SK-N-SH treated with all-trans-retinoic acid at 6 μM for 48 hours (cell line): Measurements from ENCODE around the gene CCN5.

Experiments
- ATAC-seq: fragments of 200-7000 bp; cut with Tn5 transposase; 3 replicates; pipeline ENCODE4 v1.9.1; 2020; ENCODE audit warnings: mild to moderate bottlenecking, moderate library complexity
- ARNTL ChIP-seq: fragments of 450-650 bp; formaldehyde crosslinking; IDR thresholded peaks from 2 replicates; pipeline ENCODE4 v1.5.0; 2020; ENCODE audit warnings: low read depth, mild to moderate bottlenecking, moderate library complexity, borderline replicate concordance
- CREB5 ChIP-seq: fragments of 250-450 bp; sonication (Bioruptor Pico); IDR thresholded peaks from 2 replicates; pipeline ENCODE4 v1.5.1; 2020; ENCODE audit warnings: low read depth, mild to moderate bottlenecking, moderate library complexity
- CSDC2 ChIP-seq: fragments of 250-450 bp; sonication (Bioruptor Pico); IDR thresholded peaks from 2 replicates; pipeline ENCODE4 v1.5.0; 2020; ENCODE audit warnings: mild to moderate bottlenecking, moderate library complexity
- ESRRG ChIP-seq: fragments of 250-450 bp; sonication (Bioruptor Pico); IDR thresholded peaks from 2 replicates; pipeline ENCODE4 v1.6.1; 2021; ENCODE audit warnings: mild to moderate bottlenecking
- GLIS3 ChIP-seq: fragments of 250-450 bp; sonication (Bioruptor Pico); IDR thresholded peaks from 2 replicates; pipeline ENCODE4 v1.5.0; 2020; ENCODE audit warnings: mild to moderate bottlenecking, moderate library complexity
- ISL1 ChIP-seq: fragments of 250-450 bp; sonication (Bioruptor Pico); IDR thresholded peaks from 2 replicates; pipeline ENCODE4 v2.1.2; 2022; ENCODE audit warnings: mild to moderate bottlenecking, moderate library complexity
- PPARA ChIP-seq: fragments of 250-450 bp; sonication (Bioruptor Pico); IDR thresholded peaks from 2 replicates; pipeline ENCODE4 v1.5.0; 2020; ENCODE audit warnings: mild to moderate bottlenecking, borderline replicate concordance
- SNAI2 ChIP-seq: fragments of 250-450 bp; sonication (Bioruptor Pico); IDR thresholded peaks from 2 replicates; pipeline ENCODE4 v1.5.0; 2020; ENCODE audit warnings: mild to moderate bottlenecking, moderate library complexity
- TOX ChIP-seq: fragments of 250-450 bp; sonication (Bioruptor Pico); IDR thresholded peaks from 2 replicates; pipeline ENCODE4 v1.8.0; 2021; ENCODE audit warnings: mild to moderate bottlenecking, moderate library complexity, borderline replicate concordance
- ZC3H10 ChIP-seq: fragments of 250-450 bp; sonication (Bioruptor Pico); IDR thresholded peaks from 2 replicates; pipeline ENCODE4 v1.5.1; 2021; ENCODE audit warnings: mild to moderate bottlenecking, moderate library complexity
- ZFP3 ChIP-seq: fragments of 250-450 bp; sonication (Bioruptor Pico); IDR thresholded peaks from 2 replicates; pipeline ENCODE4 v1.5.0; 2020; ENCODE audit warnings: mild to moderate bottlenecking, moderate library complexity
- ZFP30 ChIP-seq: fragments of 450-650 bp; formaldehyde crosslinking; IDR thresholded peaks from 2 replicates; pipeline ENCODE4 v1.5.0; 2022; ENCODE audit warnings: mild to moderate bottlenecking, moderate library complexity
- ZNF70 ChIP-seq: fragments of 450-650 bp; formaldehyde crosslinking; IDR thresholded peaks from 2 replicates; pipeline ENCODE4 v1.5.0; 2020; ENCODE audit warnings: mild to moderate bottlenecking, moderate library complexity
- ZNF8 ChIP-seq: fragments of 450-650 bp; formaldehyde crosslinking; IDR thresholded peaks from 2 replicates; pipeline ENCODE4 v1.5.0; 2020; ENCODE audit warnings: mild to moderate bottlenecking, moderate library complexity
- TF ChIP-seq, protein P1 (sequence below): fragments of 250-450 bp; sonication (Bioruptor Pico); IDR thresholded peaks from 2 replicates; pipeline ENCODE4 v1.5.1; 2021; ENCODE audit warnings: mild to moderate bottlenecking, moderate library complexity
- TF ChIP-seq, protein P2 (sequence below): fragments of 250-450 bp; sonication (Bioruptor Pico); IDR thresholded peaks from 2 replicates; pipeline ENCODE4 v1.8.0; 2020; ENCODE audit warnings: mild to moderate bottlenecking, moderate library complexity, borderline replicate concordance
- TF ChIP-seq, protein P3 (sequence below): fragments of 250-450 bp; sonication (Bioruptor Pico); IDR thresholded peaks from 2 replicates; pipeline ENCODE4 v1.5.0; 2020; ENCODE audit warnings: mild to moderate bottlenecking, moderate library complexity
- TF ChIP-seq, protein P4 (sequence below): fragments of 250-450 bp; sonication (Bioruptor Pico); IDR thresholded peaks from 2 replicates; pipeline ENCODE4 v1.8.0; 2021; ENCODE audit warnings: low read depth, mild to moderate bottlenecking, moderate library complexity, borderline replicate concordance

Gene CCN5

GRCh38 chr20:44733341-44734069 is 18.3 kb downstream of the CCN5 start:
- TF ChIP-seq SNAI2 (CRISPR knock-in tag): peak; percentile 74; the same call in 1 of the 2 replicates
- TF ChIP-seq ZFP30 (CRISPR knock-in tag): no peak
- ATAC-seq: peak; percentile 61

DNA sequence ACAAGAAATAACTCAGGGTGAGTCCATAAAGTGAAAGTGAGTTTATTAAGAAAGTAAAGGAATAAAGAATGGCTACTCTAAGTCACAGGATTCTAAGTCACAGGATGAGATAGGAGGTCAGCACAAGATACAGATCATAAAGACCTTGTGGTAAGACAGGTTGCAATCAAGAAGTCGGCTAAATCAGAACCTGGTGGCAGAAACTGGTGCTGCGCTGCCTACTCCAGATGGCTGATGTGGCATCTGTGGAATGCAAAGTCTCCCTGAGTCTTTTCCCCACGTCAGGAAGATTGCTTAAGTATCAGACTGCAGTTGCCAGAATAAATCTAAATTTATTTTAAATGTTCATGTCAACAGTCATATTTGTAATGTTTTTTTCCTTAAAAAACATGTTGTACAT is 19.8 kb downstream of the CCN5 start:
- TF ChIP-seq, protein P1, sequence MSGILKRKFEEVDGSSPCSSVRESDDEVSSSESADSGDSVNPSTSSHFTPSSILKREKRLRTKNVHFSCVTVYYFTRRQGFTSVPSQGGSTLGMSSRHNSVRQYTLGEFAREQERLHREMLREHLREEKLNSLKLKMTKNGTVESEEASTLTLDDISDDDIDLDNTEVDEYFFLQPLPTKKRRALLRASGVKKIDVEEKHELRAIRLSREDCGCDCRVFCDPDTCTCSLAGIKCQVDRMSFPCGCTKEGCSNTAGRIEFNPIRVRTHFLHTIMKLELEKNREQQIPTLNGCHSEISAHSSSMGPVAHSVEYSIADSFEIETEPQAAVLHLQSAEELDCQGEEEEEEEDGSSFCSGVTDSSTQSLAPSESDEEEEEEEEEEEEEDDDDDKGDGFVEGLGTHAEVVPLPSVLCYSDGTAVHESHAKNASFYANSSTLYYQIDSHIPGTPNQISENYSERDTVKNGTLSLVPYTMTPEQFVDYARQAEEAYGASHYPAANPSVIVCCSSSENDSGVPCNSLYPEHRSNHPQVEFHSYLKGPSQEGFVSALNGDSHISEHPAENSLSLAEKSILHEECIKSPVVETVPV (CRISPR knock-in tag): no peak
- TF ChIP-seq, protein P2, sequence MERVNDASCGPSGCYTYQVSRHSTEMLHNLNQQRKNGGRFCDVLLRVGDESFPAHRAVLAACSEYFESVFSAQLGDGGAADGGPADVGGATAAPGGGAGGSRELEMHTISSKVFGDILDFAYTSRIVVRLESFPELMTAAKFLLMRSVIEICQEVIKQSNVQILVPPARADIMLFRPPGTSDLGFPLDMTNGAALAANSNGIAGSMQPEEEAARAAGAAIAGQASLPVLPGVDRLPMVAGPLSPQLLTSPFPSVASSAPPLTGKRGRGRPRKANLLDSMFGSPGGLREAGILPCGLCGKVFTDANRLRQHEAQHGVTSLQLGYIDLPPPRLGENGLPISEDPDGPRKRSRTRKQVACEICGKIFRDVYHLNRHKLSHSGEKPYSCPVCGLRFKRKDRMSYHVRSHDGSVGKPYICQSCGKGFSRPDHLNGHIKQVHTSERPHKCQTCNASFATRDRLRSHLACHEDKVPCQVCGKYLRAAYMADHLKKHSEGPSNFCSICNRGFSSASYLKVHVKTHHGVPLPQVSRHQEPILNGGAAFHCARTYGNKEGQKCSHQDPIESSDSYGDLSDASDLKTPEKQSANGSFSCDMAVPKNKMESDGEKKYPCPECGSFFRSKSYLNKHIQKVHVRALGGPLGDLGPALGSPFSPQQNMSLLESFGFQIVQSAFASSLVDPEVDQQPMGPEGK (CRISPR knock-in tag): peak; percentile 44; the same call in 1 of the 2 replicates
- TF ChIP-seq GLIS3 (CRISPR knock-in tag) (no peak), ZNF70 (CRISPR knock-in tag) (no peak), TOX (no peak), ZNF8 (CRISPR knock-in tag) (no peak), ZC3H10 (CRISPR knock-in tag) (no peak), ISL1 (peak; percentile 81), ZFP3 (CRISPR knock-in tag) (no peak), SNAI2 (CRISPR knock-in tag) (no peak), ESRRG (no peak)
- TF ChIP-seq, protein P3, sequence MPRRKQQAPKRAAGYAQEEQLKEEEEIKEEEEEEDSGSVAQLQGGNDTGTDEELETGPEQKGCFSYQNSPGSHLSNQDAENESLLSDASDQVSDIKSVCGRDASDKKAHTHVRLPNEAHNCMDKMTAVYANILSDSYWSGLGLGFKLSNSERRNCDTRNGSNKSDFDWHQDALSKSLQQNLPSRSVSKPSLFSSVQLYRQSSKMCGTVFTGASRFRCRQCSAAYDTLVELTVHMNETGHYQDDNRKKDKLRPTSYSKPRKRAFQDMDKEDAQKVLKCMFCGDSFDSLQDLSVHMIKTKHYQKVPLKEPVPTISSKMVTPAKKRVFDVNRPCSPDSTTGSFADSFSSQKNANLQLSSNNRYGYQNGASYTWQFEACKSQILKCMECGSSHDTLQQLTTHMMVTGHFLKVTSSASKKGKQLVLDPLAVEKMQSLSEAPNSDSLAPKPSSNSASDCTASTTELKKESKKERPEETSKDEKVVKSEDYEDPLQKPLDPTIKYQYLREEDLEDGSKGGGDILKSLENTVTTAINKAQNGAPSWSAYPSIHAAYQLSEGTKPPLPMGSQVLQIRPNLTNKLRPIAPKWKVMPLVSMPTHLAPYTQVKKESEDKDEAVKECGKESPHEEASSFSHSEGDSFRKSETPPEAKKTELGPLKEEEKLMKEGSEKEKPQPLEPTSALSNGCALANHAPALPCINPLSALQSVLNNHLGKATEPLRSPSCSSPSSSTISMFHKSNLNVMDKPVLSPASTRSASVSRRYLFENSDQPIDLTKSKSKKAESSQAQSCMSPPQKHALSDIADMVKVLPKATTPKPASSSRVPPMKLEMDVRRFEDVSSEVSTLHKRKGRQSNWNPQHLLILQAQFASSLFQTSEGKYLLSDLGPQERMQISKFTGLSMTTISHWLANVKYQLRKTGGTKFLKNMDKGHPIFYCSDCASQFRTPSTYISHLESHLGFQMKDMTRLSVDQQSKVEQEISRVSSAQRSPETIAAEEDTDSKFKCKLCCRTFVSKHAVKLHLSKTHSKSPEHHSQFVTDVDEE (CRISPR knock-in tag): no peak
- peak; percentile 78 for ATAC-seq

GRCh38 chr20:44735816-44736169 is 20.6 kb downstream of the CCN5 start:
- no peak for ATAC-seq
- no peak for TF ChIP-seq ZNF8 (CRISPR knock-in tag)
- TF ChIP-seq, protein P4, sequence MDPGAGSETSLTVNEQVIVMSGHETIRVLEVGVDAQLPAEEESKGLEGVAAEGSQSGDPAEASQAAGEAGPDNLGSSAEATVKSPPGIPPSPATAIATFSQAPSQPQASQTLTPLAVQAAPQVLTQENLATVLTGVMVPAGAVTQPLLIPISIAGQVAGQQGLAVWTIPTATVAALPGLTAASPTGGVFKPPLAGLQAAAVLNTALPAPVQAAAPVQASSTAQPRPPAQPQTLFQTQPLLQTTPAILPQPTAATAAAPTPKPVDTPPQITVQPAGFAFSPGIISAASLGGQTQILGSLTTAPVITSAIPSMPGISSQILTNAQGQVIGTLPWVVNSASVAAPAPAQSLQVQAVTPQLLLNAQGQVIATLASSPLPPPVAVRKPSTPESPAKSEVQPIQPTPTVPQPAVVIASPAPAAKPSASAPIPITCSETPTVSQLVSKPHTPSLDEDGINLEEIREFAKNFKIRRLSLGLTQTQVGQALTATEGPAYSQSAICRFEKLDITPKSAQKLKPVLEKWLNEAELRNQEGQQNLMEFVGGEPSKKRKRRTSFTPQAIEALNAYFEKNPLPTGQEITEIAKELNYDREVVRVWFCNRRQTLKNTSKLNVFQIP (CRISPR knock-in tag): no peak
- TF ChIP-seq GLIS3 (CRISPR knock-in tag): no peak
- TF ChIP-seq PPARA (CRISPR knock-in tag): no peak
- no peak for TF ChIP-seq SNAI2 (CRISPR knock-in tag)
- TF ChIP-seq ISL1: no peak; the same call in 1 of the 2 replicates
- TF ChIP-seq, protein P1 (CRISPR knock-in tag): no peak
- TF ChIP-seq ARNTL (CRISPR knock-in tag): no peak

- ATAC-seq: peak; percentile 62
- TF ChIP-seq CSDC2 (CRISPR knock-in tag): no peak
- no peak for TF ChIP-seq ARNTL (CRISPR knock-in tag)
- no peak for TF ChIP-seq ZFP3 (CRISPR knock-in tag)
- TF ChIP-seq, protein P1 (CRISPR knock-in tag): no peak
- TF ChIP-seq, protein P4 (CRISPR knock-in tag): no peak
- TF ChIP-seq ZNF8 (CRISPR knock-in tag): no peak
- TF ChIP-seq GLIS3 (CRISPR knock-in tag): no peak
- TF ChIP-seq ESRRG: no peak
- no peak for TF ChIP-seq ISL1
- no peak for TF ChIP-seq SNAI2 (CRISPR knock-in tag)
- no peak for TF ChIP-seq ZNF70 (CRISPR knock-in tag)
- TF ChIP-seq CREB5 (CRISPR knock-in tag): no peak
Measured at GRCh38 chr20:44736170-44737021, 21.2 kb downstream of the CCN5 start.
